Breast epithelium (tissue), 4 donors: ENCODE results near the gene PLA2G2D. TPM values are rescaled to one million over a fixed set of nuclear protein-coding genes. Genes with fewer than 3 reads are reported as not detected.

ENCODE experiments used
- DNase-seq, 2 donors: peaks; one replicate each; pipeline ENCODE4 v3.0.0-alpha.2; 2019; ENCODE audit warnings: low spot score in 2 of 2
- H3K27ac ChIP-seq, 2 donors: fragments of 200-600 bp; sonication (generic) in 1 of 2; one replicate each; pipeline ENCODE4 v1.5.1; 2016 to 2019; ENCODE audit warnings: mild to moderate bottlenecking in 1 of 2
- H3K27me3 ChIP-seq, 2 donors: fragments of 200-600 bp; sonication (generic) in 1 of 2; one replicate each; pipeline versions ENCODE4 v1.5.1 to v1.6.0; 2017 to 2019; ENCODE audit warnings: control low read depth in 1 of 2, mild to moderate bottlenecking in 1 of 2
- H3K36me3 ChIP-seq: fragments of 200-600 bp; one replicate; pipeline ENCODE4 v1.5.1; 2019
- H3K4me1 ChIP-seq, 2 donors: fragments of 200-600 bp; sonication (generic); one replicate each; pipeline ENCODE4 v1.5.1; 2016 to 2019; ENCODE audit warnings: control low read depth in 1 of 2
- H3K4me3 ChIP-seq, 3 donors: fragments of 200-600 bp; sonication (generic); 1 replicate in 2 of 3; 2 replicates in 1 of 3; pipeline ENCODE4 v1.5.1; 2016 to 2019; ENCODE audit warnings: mild to moderate bottlenecking in 3 of 3, moderate library complexity in 2 of 3
- H3K9me3 ChIP-seq, 2 donors: fragments of 200-600 bp; sonication (generic) in 1 of 2; one replicate each; pipeline ENCODE4 v1.5.1; 2016 to 2019; ENCODE audit warnings: control low read depth in 1 of 2
- POLR2A ChIP-seq: fragments of 450-650 bp; IDR thresholded peaks from one replicate; pipeline ENCODE4 v1.6.1; 2016; ENCODE audit warnings: antibody characterized with exemption, mild to moderate bottlenecking, moderate library complexity
- POLR2AphosphoS5 ChIP-seq, 3 donors: sonication (generic); formaldehyde crosslinking; IDR thresholded peaks; one replicate each; pipeline ENCODE4 v1.6.1; 2017; ENCODE audit warnings: antibody characterized with exemption in 3 of 3
- intact Hi-C: fragments of 100-400 bp; cut with DNase I; formaldehyde crosslinking; loops from one replicate; pipeline ENCODE4 v1.15.1; 2023; ENCODE audit warnings: low total_unique reads
- total RNA-seq, 3 donors: library from RNA; depleted of rRNA; stranded (reverse); fragments of >200 nt; gene quantifications; one replicate each; pipeline ENCODE4 v1.1.0, GENCODE V29; 2016
- TF ChIP-seq, protein P1 (sequence below), 3 donors: fragments of 450-650 bp; IDR thresholded peaks; one replicate each; pipeline ENCODE4 v1.5.1; 2016 to 2017; ENCODE audit warnings: antibody characterized with exemption in 3 of 3, mild to moderate bottlenecking in 3 of 3, moderate library complexity in 3 of 3

Gene PLA2G2D
- total RNA-seq, 3 donors from 2014 or later, result 0.44 TPM; not detected in 2

DNA sequence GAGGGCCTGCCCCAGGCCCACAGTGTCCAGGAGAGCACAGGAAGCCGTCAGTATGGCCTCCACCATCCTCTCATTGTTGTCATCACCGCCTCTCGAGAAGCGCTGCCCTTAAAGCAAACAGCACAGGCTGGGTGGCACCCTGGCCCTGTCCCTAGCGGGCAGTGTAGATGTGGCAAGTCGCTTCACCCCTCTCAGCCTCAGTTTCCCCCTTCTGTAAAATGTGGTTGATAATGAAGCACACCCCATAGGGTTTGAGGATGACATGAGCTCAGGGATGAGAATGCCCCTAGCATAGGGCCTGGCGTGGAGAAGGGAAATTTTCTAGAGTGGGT, 33.2 kb upstream of the PLA2G2D start:
- DNase-seq, result no peak
- H3K4me3 ChIP-seq, result peak overlapping the region in 2 of 3 donors; percentile 51 to 68
- intact Hi-C loops, result loop anchor here (10.0 kb wide), 1 partner anchor 238 kb away; no protein-coding TSS in a partner anchor
- H3K27ac ChIP-seq, result peak overlapping the region; percentile 83 to 89
- TF ChIP-seq POLR2AphosphoS5 (IDR thresholded peaks at IDR 0.05), result no peak
- TF ChIP-seq, protein P1, sequence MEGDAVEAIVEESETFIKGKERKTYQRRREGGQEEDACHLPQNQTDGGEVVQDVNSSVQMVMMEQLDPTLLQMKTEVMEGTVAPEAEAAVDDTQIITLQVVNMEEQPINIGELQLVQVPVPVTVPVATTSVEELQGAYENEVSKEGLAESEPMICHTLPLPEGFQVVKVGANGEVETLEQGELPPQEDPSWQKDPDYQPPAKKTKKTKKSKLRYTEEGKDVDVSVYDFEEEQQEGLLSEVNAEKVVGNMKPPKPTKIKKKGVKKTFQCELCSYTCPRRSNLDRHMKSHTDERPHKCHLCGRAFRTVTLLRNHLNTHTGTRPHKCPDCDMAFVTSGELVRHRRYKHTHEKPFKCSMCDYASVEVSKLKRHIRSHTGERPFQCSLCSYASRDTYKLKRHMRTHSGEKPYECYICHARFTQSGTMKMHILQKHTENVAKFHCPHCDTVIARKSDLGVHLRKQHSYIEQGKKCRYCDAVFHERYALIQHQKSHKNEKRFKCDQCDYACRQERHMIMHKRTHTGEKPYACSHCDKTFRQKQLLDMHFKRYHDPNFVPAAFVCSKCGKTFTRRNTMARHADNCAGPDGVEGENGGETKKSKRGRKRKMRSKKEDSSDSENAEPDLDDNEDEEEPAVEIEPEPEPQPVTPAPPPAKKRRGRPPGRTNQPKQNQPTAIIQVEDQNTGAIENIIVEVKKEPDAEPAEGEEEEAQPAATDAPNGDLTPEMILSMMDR (IDR thresholded peaks at IDR 0.05), result peak in 1 of 3 donors; percentile 0
- no peaks in the 10 kb centered on the region for H3K36me3 ChIP-seq
- H3K4me1 ChIP-seq, result peaks cover 5 to 7% of the 10 kb centered on the region in 2 donors
- H3K27me3 ChIP-seq, result no peaks in the 10 kb centered on the region
- H3K9me3 ChIP-seq, result no peaks in the 10 kb centered on the region

DNA sequence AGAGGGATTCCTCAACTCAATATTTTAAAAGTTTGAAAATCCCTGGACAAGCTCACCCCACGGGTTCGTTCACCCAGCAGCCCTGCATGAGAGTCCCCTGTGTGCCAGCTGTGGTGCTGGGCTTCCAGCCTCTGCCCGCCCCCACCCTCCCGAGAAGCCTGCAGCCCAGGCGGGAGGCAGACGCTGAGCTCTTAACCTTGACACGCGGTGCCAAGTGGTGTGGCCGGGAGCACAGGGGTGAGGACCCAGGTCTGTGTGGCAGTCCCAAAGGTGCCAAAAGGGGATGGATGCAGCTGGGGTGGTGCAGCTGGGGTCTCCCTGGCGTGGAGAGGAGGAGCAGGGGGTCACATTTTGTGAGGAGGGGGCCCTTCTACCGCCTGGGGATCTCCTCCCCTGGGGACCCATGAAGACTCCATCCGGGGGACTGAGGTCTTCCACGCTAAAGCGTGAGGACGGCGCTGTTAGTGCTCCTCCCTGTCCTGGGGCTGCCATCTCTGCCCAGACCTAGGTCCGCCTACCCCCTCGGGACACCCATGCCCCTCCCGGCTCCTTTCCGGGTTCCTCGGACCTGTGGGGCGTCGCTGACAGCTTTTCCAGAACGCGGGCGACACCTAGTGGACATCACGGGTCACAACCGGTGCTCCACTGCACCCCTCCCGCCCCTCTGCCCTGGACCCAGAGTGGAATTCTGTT, 32.7 kb upstream of the PLA2G2D start:
- H3K27ac ChIP-seq, result peak overlapping the region; percentile 83 to 89
- no peaks in the 10 kb centered on the region for H3K27me3 ChIP-seq
- intact Hi-C loops, result loop anchor here (10.0 kb wide), 1 partner anchor 237 kb away; no protein-coding TSS in a partner anchor
- TF ChIP-seq, protein P1 (IDR thresholded peaks at IDR 0.05), result peak; percentile 80 to 98 (median 96)
- TF ChIP-seq POLR2AphosphoS5 (IDR thresholded peaks at IDR 0.05) (peak in 1 of 3 donors; percentile 15), POLR2A (no peak)
- peak; percentile 70 to 84 for DNase-seq
- no peaks in the 10 kb centered on the region for H3K9me3 ChIP-seq
- H3K4me3 ChIP-seq, result peak overlapping the region; percentile 23 to 68 (median 51)
- H3K4me1 ChIP-seq, result peaks cover 5 to 7% of the 10 kb centered on the region in 2 donors
- H3K36me3 ChIP-seq, result no peaks in the 10 kb centered on the region

DNA sequence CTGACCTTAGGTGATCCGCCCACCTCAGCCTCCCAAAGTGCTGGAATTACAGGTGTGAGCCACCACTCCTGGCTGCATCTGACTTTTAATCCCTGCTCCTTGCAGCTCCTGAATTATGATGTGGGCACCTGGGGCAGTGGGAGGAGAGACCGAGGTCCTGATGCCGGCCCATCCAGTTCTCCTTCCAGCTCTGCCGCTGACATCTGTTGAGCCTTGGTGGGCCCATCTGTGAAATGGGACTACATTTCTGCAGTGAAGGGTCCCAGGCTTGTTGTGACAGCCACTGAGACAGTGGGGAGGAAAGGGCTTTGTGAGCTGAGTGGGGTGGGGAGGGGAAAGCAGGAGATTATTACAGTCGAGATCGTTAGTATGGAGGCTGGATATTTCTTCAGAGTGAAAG, 31.6 kb upstream of the PLA2G2D start:
- Histone ChIP-seq H3K36me3 (no peaks in the 10 kb centered on the region), H3K4me1 (peaks cover 5 to 7% of the 10 kb centered on the region in 2 donors), H3K27ac (no peak overlapping the region), H3K9me3 (no peaks in the 10 kb centered on the region), H3K4me3 (no peak overlapping the region), H3K27me3 (no peaks in the 10 kb centered on the region)
- TF ChIP-seq POLR2AphosphoS5 (IDR thresholded peaks at IDR 0.05) (no peak), POLR2A (no peak)
- TF ChIP-seq, protein P1 (IDR thresholded peaks at IDR 0.05), result no peak
- no peak for DNase-seq
- intact Hi-C loops, result loop anchor here (10.0 kb wide), 1 partner anchor 236 kb away; no protein-coding TSS in a partner anchor

DNA sequence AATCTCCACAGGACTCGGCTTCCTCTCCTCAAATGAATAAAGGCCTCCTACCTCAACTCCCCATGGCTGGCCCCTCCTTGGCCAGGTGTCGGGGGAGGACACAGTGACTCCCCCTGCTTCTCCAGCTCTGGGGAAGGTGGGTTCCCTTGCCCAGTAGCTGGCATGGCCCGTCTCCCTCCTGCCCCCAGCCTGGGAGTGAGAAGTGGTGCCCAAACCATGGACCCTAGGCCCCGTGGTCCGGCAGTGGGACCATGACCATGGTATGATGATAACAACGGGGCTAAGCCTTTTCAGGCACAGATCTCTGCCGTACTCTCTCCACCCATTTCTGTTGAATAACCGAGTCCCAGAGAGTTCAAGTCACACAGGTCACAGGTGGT, 31.0 kb upstream of the PLA2G2D start:
- Histone ChIP-seq H3K36me3 (no peaks in the 10 kb centered on the region), H3K27ac (no peak overlapping the region), H3K9me3 (no peaks in the 10 kb centered on the region), H3K4me3 (no peak overlapping the region), H3K27me3 (no peaks in the 10 kb centered on the region), H3K4me1 (peaks cover 5 to 7% of the 10 kb centered on the region in 2 donors)
- intact Hi-C loops, result loop anchor here (10.0 kb wide), 1 partner anchor 236 kb away; no protein-coding TSS in a partner anchor
- DNase-seq, result no peak
- TF ChIP-seq POLR2AphosphoS5 (IDR thresholded peaks at IDR 0.05) (no peak), POLR2A (no peak)
- TF ChIP-seq, protein P1 (IDR thresholded peaks at IDR 0.05), result no peak

DNA sequence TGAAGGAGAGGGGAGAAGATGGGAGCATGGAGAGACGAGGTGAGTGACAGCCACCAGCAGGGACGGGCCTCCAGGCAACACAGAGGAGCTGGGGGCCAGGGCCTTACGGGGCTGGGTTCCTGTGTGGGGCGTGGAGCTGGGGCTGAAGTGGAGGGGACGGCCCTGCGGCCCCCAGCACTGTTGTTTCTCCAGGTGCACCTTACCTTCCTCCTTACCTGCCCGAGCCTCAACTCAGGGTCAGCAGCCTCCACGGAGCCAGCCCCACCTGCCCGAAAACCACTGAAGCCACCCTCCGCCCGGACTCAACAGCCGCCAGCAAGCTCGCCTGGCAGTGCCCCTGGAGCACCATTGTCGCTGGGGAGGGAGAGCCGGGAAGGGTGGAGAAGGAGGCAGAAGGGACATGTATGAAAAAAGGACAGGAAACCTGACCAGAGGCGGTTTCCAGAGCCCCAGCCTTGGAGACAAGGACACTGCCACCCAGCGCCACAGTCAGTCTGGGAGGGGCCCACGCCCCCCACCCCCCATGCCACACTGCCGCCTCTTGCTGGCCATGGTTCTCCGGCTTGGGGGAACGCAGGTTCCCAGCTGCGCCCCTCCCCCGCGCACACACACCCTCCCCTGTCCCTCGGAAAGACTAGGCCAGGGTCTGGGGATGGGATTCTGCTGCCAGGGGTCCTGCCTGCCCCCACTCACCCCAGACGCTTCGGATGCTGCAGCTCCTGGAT, 30.4 kb upstream of the PLA2G2D start:
- DNase-seq, result no peak
- H3K36me3 ChIP-seq, result no peaks in the 10 kb centered on the region
- no peak overlapping the region for H3K4me3 ChIP-seq
- TF ChIP-seq POLR2AphosphoS5 (IDR thresholded peaks at IDR 0.05), result no peak
- no peak for TF ChIP-seq POLR2A
- TF ChIP-seq, protein P1 (IDR thresholded peaks at IDR 0.05), result no peak
- H3K9me3 ChIP-seq, result no peaks in the 10 kb centered on the region
- H3K4me1 ChIP-seq, result peaks cover 5 to 7% of the 10 kb centered on the region in 2 donors
- H3K27me3 ChIP-seq, result no peaks in the 10 kb centered on the region
- intact Hi-C loops, result loop anchor here (10.0 kb wide), 1 partner anchor 235 kb away; no protein-coding TSS in a partner anchor
- H3K27ac ChIP-seq, result no peak overlapping the region
